ENCODE results near the gene BANP. TPM values are rescaled to one million over a fixed set of nuclear protein-coding genes. Genes with fewer than 3 reads are reported as not detected.
"Not testable (repeated sequence)": the region's sequence is repeated elsewhere in the genome, so short reads cannot be mapped to it uniquely, and the experiment has no call there.

BANP gene
- total RNA-seq, 2 experiments from 2014 or later: 39.6 to 58.0 TPM

- Histone ChIP-seq H2AFZ (ENCODE audit: low read length) (no peak overlapping the region), H3K9me3 (ENCODE audit: low read length) (no peaks in the 10 kb centered on the region), H4K20me1 (ENCODE audit: insufficient read depth, low read length) (no peaks in the 10 kb centered on the region), H3K36me3 (ENCODE audit: insufficient read depth, low read length) (peaks cover 18% of the 10 kb centered on the region), H3K79me2 (ENCODE audit: insufficient read depth, low read depth, low read length) (no peaks in the 10 kb centered on the region), H3K27ac (ENCODE audit: low read depth, low read length, poor library complexity, severe bottlenecking) (no peak overlapping the region), H3K4me1 (ENCODE audit: insufficient read depth, low read length, poor library complexity, severe bottlenecking) (no peaks in the 10 kb centered on the region), H3K4me2 (ENCODE audit: low read length) (no peak overlapping the region), H3K4me3 (ENCODE audit: low read depth, low read length, poor library complexity, severe bottlenecking) (no peak overlapping the region), H3K9me2 (ENCODE audit: insufficient read depth, low read length) (no peaks in the 10 kb centered on the region)
- ChIA-PET CTCF (ENCODE audit: unreplicated experiment) (no interaction called here), POLR2A (no interaction called here)
- intact Hi-C loops (cut with micrococcal nuclease; ENCODE audit: unreplicated experiment): no loop called here
- no peak for DNase-seq (ENCODE audit: low spot score)
- BruUV-seq (replicated peaks): no TSS peak
- TF ChIP-seq CTCF (conservative IDR thresholded peaks at IDR 0.05; ENCODE audit: low read length): no peak
Observed at GRCh38 chr16:88034770-88035169, 83.5 kb downstream of the BANP start.

GRCh38 chr16:88035292-88035691, 84.1 kb downstream of the BANP start:
- ChIA-PET CTCF (ENCODE audit: unreplicated experiment) (no interaction called here), POLR2A (no interaction called here)
- H3K4me3 ChIP-seq (ENCODE audit: low read depth, low read length, poor library complexity, severe bottlenecking): no peak overlapping the region
- H4K20me1 ChIP-seq (ENCODE audit: insufficient read depth, low read length): no peaks in the 10 kb centered on the region
- H3K79me2 ChIP-seq (ENCODE audit: insufficient read depth, low read depth, low read length): no peaks in the 10 kb centered on the region
- intact Hi-C loops (cut with micrococcal nuclease; ENCODE audit: unreplicated experiment): no loop called here
- no peaks in the 10 kb centered on the region for H3K9me2 ChIP-seq (ENCODE audit: insufficient read depth, low read length)
- H3K9me3 ChIP-seq (ENCODE audit: low read length): no peaks in the 10 kb centered on the region
- H3K4me1 ChIP-seq (ENCODE audit: insufficient read depth, low read length, poor library complexity, severe bottlenecking): no peaks in the 10 kb centered on the region
- no peak overlapping the region for H3K4me2 ChIP-seq (ENCODE audit: low read length)
- BruUV-seq (replicated peaks): no TSS peak
- H3K36me3 ChIP-seq (ENCODE audit: insufficient read depth, low read length): peaks cover 18% of the 10 kb centered on the region
- no peak overlapping the region for H2AFZ ChIP-seq (ENCODE audit: low read length)
- H3K27ac ChIP-seq (ENCODE audit: low read depth, low read length, poor library complexity, severe bottlenecking): no peak overlapping the region
- DNase-seq (ENCODE audit: low spot score): no peak
- TF ChIP-seq EZH2phosphoT487 (IDR thresholded peaks at IDR 0.05; ENCODE audit: borderline replicate concordance, low read depth, low read length) (no peak), CTCF (conservative IDR thresholded peaks at IDR 0.05; ENCODE audit: low read length) (no peak)

GRCh38 chr16:88035884-88036639, 84.8 kb downstream of the BANP start:
- H3K9me3 ChIP-seq (ENCODE audit: low read length); H4K20me1 ChIP-seq (ENCODE audit: insufficient read depth, low read length); H3K4me3 ChIP-seq (ENCODE audit: low read depth, low read length, poor library complexity, severe bottlenecking); H3K27ac ChIP-seq (ENCODE audit: low read depth, low read length, poor library complexity, severe bottlenecking); CTCF ChIA-PET (ENCODE audit: unreplicated experiment); DNase-seq (ENCODE audit: low spot score); intact Hi-C loops (cut with micrococcal nuclease; ENCODE audit: unreplicated experiment); BruUV-seq (replicated peaks); H3K79me2 ChIP-seq (ENCODE audit: insufficient read depth, low read depth, low read length); H3K4me2 ChIP-seq (ENCODE audit: low read length); POLR2A ChIA-PET; H2AFZ ChIP-seq (ENCODE audit: low read length); H3K4me1 ChIP-seq (ENCODE audit: insufficient read depth, low read length, poor library complexity, severe bottlenecking); H3K9me2 ChIP-seq (ENCODE audit: insufficient read depth, low read length): not testable (repeated sequence)
- H3K36me3 ChIP-seq (ENCODE audit: insufficient read depth, low read length): peaks cover 18% of the 10 kb centered on the region

- DNase-seq (ENCODE audit: low spot score); intact Hi-C loops (cut with micrococcal nuclease; ENCODE audit: unreplicated experiment); H2AFZ ChIP-seq (ENCODE audit: low read length); H3K27ac ChIP-seq (ENCODE audit: low read depth, low read length, poor library complexity, severe bottlenecking); H4K20me1 ChIP-seq (ENCODE audit: insufficient read depth, low read length); H3K9me2 ChIP-seq (ENCODE audit: insufficient read depth, low read length); BruUV-seq (replicated peaks); CTCF ChIA-PET (ENCODE audit: unreplicated experiment); H3K4me2 ChIP-seq (ENCODE audit: low read length); H3K4me3 ChIP-seq (ENCODE audit: low read depth, low read length, poor library complexity, severe bottlenecking); POLR2A ChIA-PET; H3K4me1 ChIP-seq (ENCODE audit: insufficient read depth, low read length, poor library complexity, severe bottlenecking); H3K79me2 ChIP-seq (ENCODE audit: insufficient read depth, low read depth, low read length); H3K9me3 ChIP-seq (ENCODE audit: low read length): not testable (repeated sequence)
- peaks cover 18% of the 10 kb centered on the region for H3K36me3 ChIP-seq (ENCODE audit: insufficient read depth, low read length)
Observed at GRCh38 chr16:88036640-88036996, 85.4 kb downstream of the BANP start.

- POLR2A ChIA-PET; BruUV-seq (replicated peaks); H3K9me2 ChIP-seq (ENCODE audit: insufficient read depth, low read length); H3K79me2 ChIP-seq (ENCODE audit: insufficient read depth, low read depth, low read length); H3K27ac ChIP-seq (ENCODE audit: low read depth, low read length, poor library complexity, severe bottlenecking); H3K9me3 ChIP-seq (ENCODE audit: low read length); intact Hi-C loops (cut with micrococcal nuclease; ENCODE audit: unreplicated experiment); H3K4me1 ChIP-seq (ENCODE audit: insufficient read depth, low read length, poor library complexity, severe bottlenecking); H3K4me2 ChIP-seq (ENCODE audit: low read length); DNase-seq (ENCODE audit: low spot score); H4K20me1 ChIP-seq (ENCODE audit: insufficient read depth, low read length); CTCF ChIA-PET (ENCODE audit: unreplicated experiment); H3K4me3 ChIP-seq (ENCODE audit: low read depth, low read length, poor library complexity, severe bottlenecking); H2AFZ ChIP-seq (ENCODE audit: low read length): not testable (repeated sequence)
- peaks cover 18% of the 10 kb centered on the region for H3K36me3 ChIP-seq (ENCODE audit: insufficient read depth, low read length)
Observed at GRCh38 chr16:88037359-88037758, 86.1 kb downstream of the BANP start.
